Loucy (cell line): ENCODE results near the gene OR10A7.

Experiments
- H2AFZ ChIP-seq: fragments of 200-600 bp; sonication (generic); 2 replicates; pipeline ENCODE4 v1.6.0; 2016; ENCODE audit warnings: antibody characterized with exemption, mild to moderate bottlenecking, low read length, moderate library complexity
- H3F3A ChIP-seq: fragments of 200-600 bp; 2 replicates; pipeline ENCODE4 v1.6.0; 2016; ENCODE audit warnings: antibody characterized with exemption, low read depth, mild to moderate bottlenecking
- H3K27me3 ChIP-seq: fragments of 200-600 bp; sonication (generic); 2 replicates; pipeline ENCODE4 v1.6.1; 2014; ENCODE audit warnings: low read length, mild to moderate bottlenecking; ENCODE audit not compliant: insufficient read depth, poor library complexity, severe bottlenecking
- H3K36me3 ChIP-seq: fragments of 200-600 bp; sonication (generic); 2 replicates; pipeline ENCODE4 v1.6.1; 2016; ENCODE audit warnings: low read length; ENCODE audit not compliant: insufficient read depth
- H3K4me1 ChIP-seq: fragments of 200-600 bp; sonication (generic); 2 replicates; pipeline ENCODE4 v1.5.1; 2014; ENCODE audit warnings: low read length, mild to moderate bottlenecking; ENCODE audit not compliant: insufficient read depth, poor library complexity, severe bottlenecking
- H3K4me2 ChIP-seq: fragments of 200-600 bp; sonication (generic); 2 replicates; pipeline ENCODE4 v1.6.0; 2014; ENCODE audit warnings: antibody characterized with exemption, low read length, low read depth, mild to moderate bottlenecking; ENCODE audit not compliant: poor library complexity, severe bottlenecking
- H3K4me3 ChIP-seq: fragments of 200-600 bp; sonication (generic); 2 replicates; pipeline ENCODE4 v1.5.1; 2014; ENCODE audit warnings: low read length, mild to moderate bottlenecking, mixed read lengths; ENCODE audit not compliant: poor library complexity, severe bottlenecking
- H3K79me2 ChIP-seq: fragments of 200-600 bp; sonication (generic); 2 replicates; pipeline ENCODE4 v1.6.1; 2014; ENCODE audit warnings: low read length; ENCODE audit not compliant: insufficient read depth
- H3K9ac ChIP-seq: fragments of 200-600 bp; sonication (generic); 2 replicates; pipeline ENCODE4 v1.6.0; 2014; ENCODE audit warnings: mild to moderate bottlenecking, low read depth, low read length, moderate library complexity; ENCODE audit not compliant: poor library complexity, severe bottlenecking
- H3K9me2 ChIP-seq: fragments of 200-600 bp; sonication (generic); replicated peaks from 2 replicates; pipeline ENCODE4 v1.6.1; 2016; ENCODE audit warnings: low read depth, low read length, mixed read lengths
- H3K9me3 ChIP-seq: fragments of 200-600 bp; sonication (generic); 2 replicates; pipeline ENCODE4 v1.6.1; 2014; ENCODE audit warnings: mild to moderate bottlenecking, antibody characterized with exemption, low read length, low read depth; ENCODE audit not compliant: insufficient read depth
- H4K20me1 ChIP-seq: fragments of 200-600 bp; sonication (generic); 2 replicates; pipeline ENCODE4 v1.6.0; 2014; ENCODE audit warnings: antibody characterized with exemption, low read length, mild to moderate bottlenecking; ENCODE audit not compliant: insufficient read depth, poor library complexity, severe bottlenecking
- EZH2phosphoT487 ChIP-seq: fragments of 200-600 bp; IDR thresholded peaks from 2 replicates; pipeline ENCODE4 v1.6.1; 2018; ENCODE audit warnings: antibody characterized with exemption, mild to moderate bottlenecking, moderate library complexity, borderline replicate concordance
- TF ChIP-seq, protein P1 (sequence below): fragments of 200-600 bp; sonication (generic); conservative IDR thresholded peaks from 2 replicates; pipeline ENCODE4 v1.5.1; 2014; ENCODE audit warnings: mild to moderate bottlenecking, antibody characterized with exemption, low read length

Gene OR10A7

DNA sequence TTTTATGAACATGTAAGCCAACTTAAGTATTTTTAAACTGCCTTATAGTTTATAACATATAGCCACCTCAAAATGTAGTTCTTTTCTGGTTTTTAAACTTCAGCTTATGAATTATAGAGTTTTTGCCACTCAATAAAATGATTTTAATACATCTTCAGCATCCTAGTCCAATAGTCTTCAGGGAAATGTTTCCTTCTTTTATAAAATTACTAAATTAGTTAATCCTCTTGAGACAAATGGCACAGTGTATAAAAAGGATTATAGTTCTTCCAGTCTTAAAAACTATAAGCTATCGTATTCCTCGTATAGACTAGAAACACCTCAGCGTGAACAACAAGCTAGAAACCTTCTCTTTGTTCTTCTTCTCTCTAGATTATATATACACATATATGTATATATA, 23.5 kb downstream of the OR10A7 start, which contains the start of gene OR6C74:
Gene OR6C74 (plus strand): TSS at position 301 of the 400 bp plus-strand sequence. CDS start 2,679 bp downstream, outside the sequence.
- H3K79me2 ChIP-seq: no peaks in the 10 kb centered on the region
- peaks cover 4% of the 10 kb centered on the region for H3K27me3 ChIP-seq
- H3K9ac ChIP-seq: no peak within 1 kb of the TSS
- H3K4me2 ChIP-seq: no peak within 1 kb of the TSS
- H4K20me1 ChIP-seq: no peaks in the 10 kb centered on the region
- TF ChIP-seq, protein P1, sequence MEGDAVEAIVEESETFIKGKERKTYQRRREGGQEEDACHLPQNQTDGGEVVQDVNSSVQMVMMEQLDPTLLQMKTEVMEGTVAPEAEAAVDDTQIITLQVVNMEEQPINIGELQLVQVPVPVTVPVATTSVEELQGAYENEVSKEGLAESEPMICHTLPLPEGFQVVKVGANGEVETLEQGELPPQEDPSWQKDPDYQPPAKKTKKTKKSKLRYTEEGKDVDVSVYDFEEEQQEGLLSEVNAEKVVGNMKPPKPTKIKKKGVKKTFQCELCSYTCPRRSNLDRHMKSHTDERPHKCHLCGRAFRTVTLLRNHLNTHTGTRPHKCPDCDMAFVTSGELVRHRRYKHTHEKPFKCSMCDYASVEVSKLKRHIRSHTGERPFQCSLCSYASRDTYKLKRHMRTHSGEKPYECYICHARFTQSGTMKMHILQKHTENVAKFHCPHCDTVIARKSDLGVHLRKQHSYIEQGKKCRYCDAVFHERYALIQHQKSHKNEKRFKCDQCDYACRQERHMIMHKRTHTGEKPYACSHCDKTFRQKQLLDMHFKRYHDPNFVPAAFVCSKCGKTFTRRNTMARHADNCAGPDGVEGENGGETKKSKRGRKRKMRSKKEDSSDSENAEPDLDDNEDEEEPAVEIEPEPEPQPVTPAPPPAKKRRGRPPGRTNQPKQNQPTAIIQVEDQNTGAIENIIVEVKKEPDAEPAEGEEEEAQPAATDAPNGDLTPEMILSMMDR: no peak
- no peak for TF ChIP-seq EZH2phosphoT487
- no peaks in the 10 kb centered on the region for H3F3A ChIP-seq
- no peak within 1 kb of the TSS for H3K4me3 ChIP-seq
- no peaks in the 10 kb centered on the region for H3K9me2 ChIP-seq
- H3K36me3 ChIP-seq: no peaks in the 10 kb centered on the region
- H3K9me3 ChIP-seq: no peaks in the 10 kb centered on the region
- no peak within 1 kb of the TSS for H2AFZ ChIP-seq
- no peaks in the 10 kb centered on the region for H3K4me1 ChIP-seq

DNA sequence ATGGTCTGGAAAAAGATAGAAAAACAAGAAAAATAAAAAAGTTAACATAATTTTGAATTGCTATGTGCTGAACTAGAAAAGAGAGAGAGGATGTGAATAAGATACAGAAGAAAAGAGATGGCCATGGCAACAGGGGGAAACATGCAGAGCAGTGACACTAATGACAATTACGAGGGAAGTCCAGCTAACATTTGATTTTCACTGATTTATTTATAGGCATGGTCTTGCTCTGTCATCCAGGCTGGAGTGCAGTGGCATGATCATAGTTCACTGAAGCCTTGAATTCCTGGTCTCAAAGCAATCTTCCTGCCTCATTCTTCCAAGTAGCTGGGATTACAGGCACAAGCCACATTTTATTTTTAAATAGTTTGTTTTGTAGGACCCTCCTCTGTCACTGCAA, 25.3 kb downstream of the OR10A7 start:
- Histone ChIP-seq H3K27me3 (peaks cover 4% of the 10 kb centered on the region), H2AFZ (no peak overlapping the region), H3K9ac (no peak overlapping the region), H3K79me2 (no peaks in the 10 kb centered on the region), H3K4me3 (no peak overlapping the region), H3K4me1 (no peaks in the 10 kb centered on the region), H3K36me3 (no peaks in the 10 kb centered on the region), H3K9me3 (no peaks in the 10 kb centered on the region), H4K20me1 (no peaks in the 10 kb centered on the region), H3K4me2 (no peak overlapping the region), H3K9me2 (no peaks in the 10 kb centered on the region), H3F3A (no peaks in the 10 kb centered on the region)
- TF ChIP-seq, protein P1: no peak
- no peak for TF ChIP-seq EZH2phosphoT487

DNA sequence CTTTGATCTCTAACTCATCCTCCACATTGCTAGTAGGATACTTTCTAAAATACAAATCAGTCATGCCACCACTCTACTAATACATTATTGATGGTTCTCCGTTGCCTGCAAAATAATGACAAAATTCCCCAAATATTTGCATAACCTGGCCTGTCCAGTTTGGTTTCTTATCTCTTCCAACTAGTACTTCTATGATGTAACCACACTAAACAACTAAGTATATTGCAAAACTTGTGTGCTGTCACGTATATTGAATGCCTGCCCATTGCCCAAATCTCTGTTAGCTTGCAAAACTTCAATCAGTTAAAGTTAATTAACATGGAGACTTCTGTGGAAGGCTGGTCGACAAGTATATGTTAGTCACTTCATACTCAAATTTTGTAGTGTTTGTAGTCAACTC, 30.1 kb downstream of the OR10A7 start:
- H3F3A ChIP-seq: no peaks in the 10 kb centered on the region
- no peaks in the 10 kb centered on the region for H3K9me3 ChIP-seq
- no peaks in the 10 kb centered on the region for H3K9me2 ChIP-seq
- no peaks in the 10 kb centered on the region for H3K36me3 ChIP-seq
- no peak overlapping the region for H3K9ac ChIP-seq
- no peak for TF ChIP-seq EZH2phosphoT487
- TF ChIP-seq, protein P1: no peak
- no peak overlapping the region for H2AFZ ChIP-seq
- H3K4me2 ChIP-seq: no peak overlapping the region
- no peaks in the 10 kb centered on the region for H3K4me1 ChIP-seq
- H4K20me1 ChIP-seq: no peaks in the 10 kb centered on the region
- H3K4me3 ChIP-seq: no peak overlapping the region
- no peaks in the 10 kb centered on the region for H3K79me2 ChIP-seq
- H3K27me3 ChIP-seq: no peaks in the 10 kb centered on the region
